Pancreas (tissue), 10 donors: ENCODE measurements around the gene RHCG. TPM values are rescaled to one million over a fixed set of nuclear protein-coding genes. Genes with fewer than 3 reads are reported as not detected.

ENCODE experiments used
- ATAC-seq, 4 donors: fragments of 200-7000 bp; cut with Tn5 transposase; one replicate each; pipeline versions ENCODE4 v1.8.0 to v1.9.1; 2020; ENCODE audit warnings: mild to moderate bottlenecking in 4 of 4, moderate library complexity in 4 of 4
- DNase-seq, 6 donors: peaks; one replicate each; pipeline ENCODE4 v3.0.0-alpha.2; 2020
- FAIRE-seq: peaks from 2 replicates; lab custom pipeline; 2012; peaks lifted over from hg19 to GRCh38; lab: Jason Lieb, UNC
- H3K27ac ChIP-seq, 4 donors: fragments of 200-600 bp; sonication (generic); 1 replicate in 3 of 4; 2 replicates in 1 of 4; pipeline versions ENCODE4 v1.5.0 to v1.8.0; 2020
- H3K27me3 ChIP-seq, 4 donors: fragments of 200-600 bp; one replicate each; pipeline ENCODE4 v1.8.0; 2021
- H3K36me3 ChIP-seq, 3 donors: fragments of 200-600 bp; sonication (generic) in 1 of 3; one replicate each; pipeline versions ENCODE4 v1.5.0 to v1.8.0; 2020 to 2021
- H3K4me1 ChIP-seq, 3 donors: fragments of 200-600 bp; one replicate each; pipeline ENCODE4 v1.8.0; 2021
- H3K4me3 ChIP-seq, 4 donors: fragments of 200-600 bp; sonication (generic) in 2 of 4; one replicate each; pipeline versions ENCODE4 v1.5.0 to v1.8.0; 2020 to 2021
- H3K9me3 ChIP-seq, 4 donors: fragments of 200-600 bp; one replicate each; pipeline ENCODE4 v1.8.0; 2021
- CTCF ChIP-seq, 4 donors: fragments of 200-600 bp; sonication (generic) in 3 of 4; IDR thresholded peaks; one replicate each; pipeline versions ENCODE4 v1.5.0 to v1.8.0; 2021; ENCODE audit warnings: antibody characterized with exemption in 4 of 4
- WGBS, 2 donors: extraction: QIAGEN DNeasy Blood & Tissue Kit; methylation state at CpG; one replicate each; pipeline ENCODE4 v1.1.7; 2013; 5-methylcytosine and 5-hydroxymethylcytosine counted together
- intact Hi-C, 3 donors: fragments of 100-400 bp; cut with DNase I; formaldehyde crosslinking; loops; one replicate each; pipeline versions ENCODE4 v1.11.1 to v1.14.2; 2022
- polyA plus RNA-seq, 2 donors: library from polyadenylated mRNA; stranded (reverse); fragments of 200-250 nt; gene quantifications; one replicate each; pipeline ENCODE4 v1.2.3, GENCODE V29; 2013
- total RNA-seq, 6 donors: library from RNA; stranded (reverse); fragmentation: NEBNext Ultra II Directional in 4 of 6; extraction: Animal tissue kit (Norgen Biotek cat#: 25700) in 4 of 6; gene quantifications; one replicate each; pipeline versions ENCODE4 v1.2.1 to v1.2.4, GENCODE V29; 2021 to 2023
- donor health status: healthy with polysubstance abuse.
- donor health status: DM: no; HTN: no; CAD: no; lungs with moderate emphysema.
- donor health status: DM: no; HTN: no; CAD: no.
- donor health status: control.
- donor health status: control.
- donor health status: Bipolar disorder and iron deficiency.
- donor health status: DM: yes; HTN: yes; CAD: no.
- donor health status: DM: no; HTN: no; CAD: no.
- donor health status: DM: no; HTN: no; CAD: no.
- donor health status: DM: yes; HTN: yes; CAD: no.

The RHCG gene
- total and polyA plus RNA-seq, 8 donors = 0.12 to 0.92 (median 0.73) TPM

GRCh38 chr15:89450076-89451006, 46.0 kb downstream of the RHCG start:
- WGBS, 2 donors = 28 to 38% methylated on average over 11 of the region's 11 CpGs
- DNase-seq (no peak), ATAC-seq (no peak)

DNA sequence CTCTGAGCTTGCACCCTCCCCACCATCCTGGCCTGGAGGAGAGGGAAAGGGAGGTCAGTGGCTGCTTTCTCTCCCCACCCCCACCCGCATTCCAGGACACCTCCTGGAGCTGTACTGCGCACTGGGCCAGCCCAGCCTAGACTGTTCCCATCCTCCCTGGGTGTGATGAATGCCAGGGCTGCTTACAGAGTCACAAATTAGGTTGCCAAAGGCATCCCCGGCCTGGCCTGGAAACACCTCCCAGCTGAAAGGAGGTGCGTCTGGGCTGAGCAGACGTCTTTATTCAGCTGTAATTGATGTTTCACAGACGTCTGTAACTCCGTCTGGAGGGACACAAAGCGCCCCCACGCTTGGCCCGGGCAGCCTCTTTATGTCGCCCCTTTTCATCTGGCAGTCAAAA, 47.6 kb downstream of the RHCG start:
- 58 to 63% methylated on average over 11 of the region's 11 CpGs for WGBS, 2 donors
- intact Hi-C loops = no loop called here
- H3K9me3 ChIP-seq = no peaks in the 10 kb centered on the region
- H3K4me3 ChIP-seq = no peak overlapping the region
- no peak for TF ChIP-seq CTCF (IDR thresholded peaks at IDR 0.05)
- H3K27ac ChIP-seq = no peak overlapping the region
- no peaks in the 10 kb centered on the region for H3K27me3 ChIP-seq
- peaks cover 12 to 17% (median 15%) of the 10 kb centered on the region in 3 donors for H3K4me1 ChIP-seq
- FAIRE-seq (no peak), DNase-seq (no peak), ATAC-seq (no peak)
- H3K36me3 ChIP-seq = no peaks in the 10 kb centered on the region

More at GRCh38 chr15:89450076-89451006, 46.0 kb downstream of the RHCG start:
- Histone ChIP-seq H3K9me3 (no peaks in the 10 kb centered on the region), H3K27ac (no peak overlapping the region), H3K4me3 (no peak overlapping the region), H3K27me3 (no peaks in the 10 kb centered on the region), H3K4me1 (peaks cover 13 to 28% (median 24%) of the 10 kb centered on the region in 3 donors), H3K36me3 (no peaks in the 10 kb centered on the region)
- intact Hi-C loops = no loop called here
- TF ChIP-seq CTCF (IDR thresholded peaks at IDR 0.05) = no peak
- FAIRE-seq = no peak

DNA sequence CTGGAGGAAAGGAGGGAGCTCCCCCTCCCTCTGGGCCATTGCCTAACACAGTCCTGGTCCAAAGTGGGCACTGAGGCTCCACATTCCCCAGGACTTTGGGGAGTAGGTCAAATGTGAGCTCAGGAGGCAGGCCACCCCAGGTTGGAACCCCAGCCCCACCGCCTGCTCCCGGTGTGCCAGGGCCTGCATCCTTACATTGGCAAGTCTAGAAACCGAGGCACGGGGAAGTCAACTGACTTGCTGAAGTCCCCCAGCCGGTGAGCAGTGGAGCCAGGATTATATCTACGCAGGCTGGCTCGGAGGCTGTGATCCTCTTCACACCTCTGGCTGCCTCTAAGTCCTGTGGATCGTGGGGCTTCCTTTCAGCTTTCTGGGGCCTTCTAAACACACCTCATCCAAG, 48.7 kb downstream of the RHCG start:
- DNase-seq (no peak), ATAC-seq (no peak), FAIRE-seq (no peak)
- no peak overlapping the region for H3K4me3 ChIP-seq
- no peaks in the 10 kb centered on the region for H3K36me3 ChIP-seq
- intact Hi-C loops = no loop called here
- TF ChIP-seq CTCF (IDR thresholded peaks at IDR 0.05) = no peak
- 89 to 94% methylated on average over 8 of the region's 8 CpGs for WGBS, 2 donors
- peaks cover 12 to 15% (median 15%) of the 10 kb centered on the region in 3 donors for H3K4me1 ChIP-seq
- H3K9me3 ChIP-seq = no peaks in the 10 kb centered on the region
- no peak overlapping the region for H3K27ac ChIP-seq
- no peaks in the 10 kb centered on the region for H3K27me3 ChIP-seq

GRCh38 chr15:89446255-89446891, 50.0 kb downstream of the RHCG start:
- H3K4me3 ChIP-seq = no peak overlapping the region
- 45% methylated on average over 9 of the region's 9 CpGs for WGBS, 2 donors
- FAIRE-seq = no peak
- no peak for TF ChIP-seq CTCF (IDR thresholded peaks at IDR 0.05)
- peak overlapping the region; percentile 39 to 50 (median 46) for H3K27ac ChIP-seq
- H3K27me3 ChIP-seq = no peaks in the 10 kb centered on the region
- H3K36me3 ChIP-seq = no peaks in the 10 kb centered on the region
- ATAC-seq = peak; percentile 51 to 70 (median 56)
- no peaks in the 10 kb centered on the region for H3K9me3 ChIP-seq
- intact Hi-C loops = no loop called here
- peaks cover 7 to 9% (median 8%) of the 10 kb centered on the region in 3 donors for H3K4me1 ChIP-seq
- peak in 1 of 6 donors; percentile 48 for DNase-seq
